GM21529 (cell line): ENCODE measurements around the gene KTI12.
A peak's percentile ranks its signal among the peaks of the same experiment; 100 is the strongest.
"Not testable (repeated sequence)": the region's sequence is repeated elsewhere in the genome, so short reads cannot be mapped to it uniquely, and the experiment has no call there.

Experiments
- ATAC-seq: cut with Tn5 transposase; IDR thresholded peaks from one replicate; pipeline ENCODE4 v1.9.1; 2021; ENCODE audit not compliant: unreplicated experiment

Gene KTI12

DNA sequence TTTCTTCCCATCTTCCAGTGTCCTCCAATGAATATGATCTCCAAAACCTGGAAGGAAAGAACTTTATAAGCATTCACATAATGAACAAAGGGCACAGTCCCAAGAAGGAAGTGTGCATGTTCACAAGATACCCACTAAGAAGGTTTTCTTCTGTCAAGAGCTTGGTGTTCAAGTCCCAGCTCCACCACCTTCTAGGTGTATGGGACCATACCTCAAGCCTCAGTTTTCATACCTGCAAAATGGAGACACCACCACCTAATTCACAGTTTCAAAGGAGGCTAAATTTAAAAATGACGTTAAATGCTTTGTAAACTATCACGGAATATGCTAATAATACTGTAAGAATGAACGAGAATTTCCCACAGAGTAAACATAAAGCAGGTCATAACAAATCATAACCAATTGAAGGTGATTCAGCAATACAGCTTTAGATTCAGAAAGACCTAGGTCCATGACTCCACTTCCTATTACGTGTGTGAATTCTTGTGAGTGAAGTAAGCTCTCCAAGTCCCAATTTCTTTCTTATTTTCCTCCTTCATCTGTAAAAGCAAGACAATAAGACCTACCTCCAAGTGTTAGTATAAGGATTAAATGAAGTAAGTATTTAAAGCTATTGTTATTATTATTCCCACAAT, 8.1 kb upstream of the KTI12 start:
- ATAC-seq: no peak

GRCh38 chr1:52037909-52038308, 4.3 kb upstream of the KTI12 start:
- no peak for ATAC-seq

DNA sequence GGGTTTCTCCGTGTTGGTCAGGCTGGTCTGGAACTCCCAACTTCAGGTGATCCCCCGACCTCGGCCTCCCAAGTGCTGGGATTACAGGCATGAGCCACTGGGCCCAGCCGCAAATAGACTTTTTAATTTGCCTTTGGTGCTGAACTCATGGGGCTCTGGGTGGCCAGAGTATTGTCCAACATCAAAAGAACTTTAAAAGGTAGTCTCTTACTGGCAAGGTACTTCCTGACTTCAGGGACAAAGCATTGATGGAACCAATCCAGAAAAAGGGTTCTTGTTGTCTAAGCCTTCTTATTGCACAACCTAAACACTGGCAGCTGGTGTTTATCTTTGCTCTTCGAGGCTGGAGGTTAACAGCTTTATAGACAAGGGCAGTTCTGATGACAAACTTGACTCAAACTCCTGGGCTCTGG, 3.8 kb upstream of the KTI12 start:
- ATAC-seq: no peak

- ATAC-seq: no peak
These were observed 407 bp upstream of the KTI12 start for GRCh38 chr1:52034050-52034384.

- ATAC-seq: peak; percentile 50
These were observed 852 bp downstream of the KTI12 start for GRCh38 chr1:52032785-52033131.

DNA sequence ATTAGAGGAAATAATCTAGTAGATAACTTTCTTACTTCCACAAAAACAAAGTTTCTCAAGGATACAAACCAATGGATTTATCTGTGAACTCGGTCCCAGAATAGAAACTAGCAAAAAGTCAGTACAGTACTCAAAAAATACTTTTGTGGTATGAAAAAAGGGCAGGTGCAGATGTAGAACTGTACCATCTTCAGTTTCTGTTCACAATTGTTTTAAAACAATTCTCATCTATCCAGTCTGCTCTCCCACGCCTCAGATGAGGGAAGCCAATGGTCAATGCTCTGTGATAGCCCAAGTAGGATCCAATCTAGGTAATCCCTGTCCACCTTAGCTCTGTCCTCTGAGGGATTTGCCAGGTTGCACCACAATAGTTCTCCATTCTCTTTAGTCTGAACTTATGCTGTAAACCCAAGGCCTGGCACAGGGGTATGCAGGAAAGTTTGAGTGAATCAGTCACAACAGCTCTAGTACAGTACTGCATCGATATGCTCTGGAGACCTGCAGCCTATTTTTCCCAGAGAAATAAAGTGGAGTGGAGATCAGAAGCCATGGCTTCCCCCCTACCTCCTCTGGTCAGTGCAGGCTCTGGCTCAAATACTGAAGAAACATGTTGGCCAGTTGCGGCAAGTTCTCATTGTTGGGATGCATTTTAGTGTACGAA, 1.4 kb downstream of the KTI12 start:
- ATAC-seq: peak; percentile 40

DNA sequence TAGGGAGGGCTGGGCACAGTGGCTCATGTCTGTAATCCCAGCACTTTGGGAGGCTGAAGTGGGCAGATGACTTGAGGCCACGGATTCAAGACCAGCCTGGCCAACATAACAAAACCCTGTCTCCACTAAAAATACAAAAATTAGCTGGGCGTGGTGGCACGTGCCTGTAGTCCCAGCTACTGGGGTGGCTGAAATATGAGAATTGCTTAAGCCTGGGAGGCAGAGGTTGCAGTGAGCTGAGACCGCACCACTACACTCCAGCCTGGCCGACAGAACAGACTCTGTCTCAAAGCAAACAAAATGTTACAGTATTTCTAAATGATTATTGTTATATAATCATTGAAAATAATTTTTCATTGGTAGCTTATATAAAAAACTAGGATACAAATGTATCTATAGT, 4.8 kb downstream of the KTI12 start:
- ATAC-seq: not testable (repeated sequence)

- no peak for ATAC-seq
These were observed 5.3 kb downstream of the KTI12 start for GRCh38 chr1:52028328-52028727.

DNA sequence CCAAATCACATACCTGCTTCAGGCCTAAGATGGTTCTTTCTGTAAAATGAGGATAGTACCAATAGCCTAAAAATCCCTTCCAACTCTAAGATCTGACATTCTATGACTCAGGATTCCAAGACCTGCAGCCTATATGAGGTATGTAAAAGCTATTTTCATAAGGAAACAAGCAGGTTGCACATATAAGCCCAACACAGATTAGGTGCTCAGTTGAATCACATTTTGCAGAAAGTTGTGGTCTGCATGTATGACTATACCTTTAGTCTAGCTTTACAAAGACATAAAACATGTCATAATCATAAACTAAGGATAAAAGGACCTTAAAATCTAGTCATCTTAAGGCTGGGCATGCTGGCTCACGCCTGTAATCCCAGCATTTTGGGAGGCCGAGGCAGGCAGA, 7.3 kb downstream of the KTI12 start:
- no peak for ATAC-seq

DNA sequence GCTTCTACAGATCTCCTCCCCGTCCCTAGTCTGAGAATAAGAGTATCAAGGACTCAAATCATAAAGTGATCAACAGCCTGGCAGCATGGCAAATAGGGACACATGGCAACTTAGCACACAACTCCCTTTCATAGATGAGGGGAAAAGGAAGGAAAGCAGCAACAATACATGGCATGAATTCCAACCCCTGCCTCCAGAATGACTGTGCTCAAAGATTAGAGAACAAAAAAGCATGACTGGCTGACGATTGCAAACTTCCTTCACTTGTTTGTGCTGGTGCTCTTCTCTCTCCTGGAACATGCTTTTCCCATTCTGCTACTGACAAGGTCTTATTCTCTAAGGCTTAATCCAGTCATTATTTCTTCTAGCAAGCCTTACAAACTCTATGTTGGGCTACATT, 11.5 kb downstream of the KTI12 start:
- no peak for ATAC-seq

DNA sequence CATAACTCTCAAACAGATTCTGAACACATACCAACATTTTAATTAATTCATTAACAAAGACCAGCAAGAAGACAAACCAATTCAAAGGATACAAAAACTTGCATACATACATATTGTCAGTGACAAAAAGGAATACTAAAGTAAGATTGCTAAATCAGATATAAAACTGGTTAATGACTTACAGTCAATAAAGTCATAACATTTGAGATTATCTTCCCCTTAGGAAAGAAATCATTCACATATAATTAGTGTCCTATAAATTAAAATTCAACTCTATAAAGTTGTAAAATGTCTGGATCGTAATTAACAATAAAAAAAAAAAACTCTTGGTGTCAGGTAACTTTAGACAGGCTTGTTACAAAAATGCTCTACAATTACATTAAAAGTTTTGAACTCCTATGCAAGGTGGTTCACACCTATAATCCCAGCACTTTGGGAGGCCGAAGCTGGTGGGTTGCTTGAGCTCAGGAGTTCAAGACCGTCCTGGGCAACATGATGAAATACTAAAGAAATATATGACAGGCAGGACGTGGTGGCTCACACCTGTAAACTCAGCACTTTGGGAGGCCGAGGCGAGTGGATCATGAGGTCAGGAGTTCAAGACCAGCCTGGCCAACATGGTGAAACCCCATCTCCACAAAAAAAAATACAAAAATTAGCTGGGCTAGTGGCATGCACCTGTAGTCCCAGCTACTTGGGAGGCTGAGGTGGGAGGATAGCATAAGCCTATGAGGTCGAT, 25.4 kb downstream of the KTI12 start:
- no peak for ATAC-seq

GRCh38 chr1:52007215-52008002, 26.2 kb downstream of the KTI12 start:
- no peak for ATAC-seq

- ATAC-seq: not testable (repeated sequence)
These were observed 27.5 kb downstream of the KTI12 start for GRCh38 chr1:52006081-52006553.

GRCh38 chr1:52005548-52005947, 28.1 kb downstream of the KTI12 start:
- ATAC-seq: not testable (repeated sequence)

DNA sequence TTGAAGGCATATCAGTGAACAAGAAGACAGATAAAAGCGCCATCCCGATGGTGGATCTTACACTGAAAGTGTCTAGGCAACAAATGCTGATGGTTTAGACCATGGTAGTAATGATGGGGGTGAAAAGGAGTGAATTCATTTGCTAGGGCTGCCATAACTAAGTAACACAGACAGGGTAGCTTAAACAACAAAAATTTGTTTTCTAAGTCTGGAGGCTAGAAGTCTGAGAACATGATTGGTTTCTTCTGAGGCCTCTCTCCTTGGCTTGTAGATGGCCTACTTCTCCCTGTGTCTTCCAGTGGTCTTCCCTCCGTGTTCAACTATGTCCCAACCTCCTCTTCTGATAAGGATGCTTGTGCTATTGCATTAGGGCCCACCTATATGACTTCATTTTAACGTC, 29.7 kb downstream of the KTI12 start:
- no peak for ATAC-seq

- peak; percentile 76 for ATAC-seq
These were observed 31.3 kb downstream of the KTI12 start for GRCh38 chr1:52002038-52002917.

DNA sequence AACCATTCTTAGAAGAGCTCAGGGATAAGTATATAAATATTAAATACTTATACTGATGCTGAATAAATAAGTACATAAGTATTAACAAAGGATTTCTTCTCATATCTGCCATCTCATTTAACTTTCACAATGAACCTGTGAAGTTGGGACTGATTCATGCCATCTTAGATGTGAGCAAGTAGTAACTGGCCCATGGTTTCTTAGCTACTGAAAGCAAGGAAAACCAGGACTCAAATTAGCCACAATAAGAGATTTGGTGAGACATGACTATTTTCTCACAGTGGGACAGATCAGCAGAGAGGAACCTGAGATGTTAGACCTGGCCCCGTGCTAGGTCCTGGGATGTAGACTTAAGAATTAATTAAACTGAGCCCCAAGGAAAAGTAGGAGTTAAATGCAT, 34.9 kb downstream of the KTI12 start:
- no peak for ATAC-seq

GRCh38 chr1:51997974-51998382, 35.6 kb downstream of the KTI12 start:
- ATAC-seq: no peak

GRCh38 chr1:51990478-51990965, 43.1 kb downstream of the KTI12 start, which contains the start of gene RAB3B:
TSS of gene RAB3B (minus strand) at chr1:51990700. CDS start at chr1:51977117, 13,583 bp downstream.
- ATAC-seq: peak; percentile 62
